H1 (cell line): ENCODE measurements around the gene XPNPEP3. TPM values are rescaled to one million over a fixed set of nuclear protein-coding genes. Genes with fewer than 3 reads are reported as not detected.

Source experiments
- CTCF ChIA-PET: fragments of 300-600 bp; sonication (Branson Sonifier 250); formaldehyde crosslinking; loops from one replicate; lab custom pipeline; 2021; ENCODE audit not compliant: partially characterized antibody; lab: Charles Lee
- POLR2A ChIA-PET: fragments of 300-600 bp; sonication (Branson Sonifier 250); formaldehyde crosslinking; loops from one replicate; lab custom pipeline; 2021; ENCODE audit warnings: inconsistent platforms; ENCODE audit not compliant: partially characterized antibody; lab: Charles Lee
- DNase-seq, 2 experiments: peaks; one replicate each; pipeline versions ENCODE4 v3.0.0 to v3.0.0-alpha.2; 2010 to 2022; ENCODE audit warnings: low spot score in 2 of 2, low read depth in 1 of 2, mixed read lengths in 1 of 2
- FAIRE-seq: peaks from 2 replicates; lab custom pipeline; 2011; peaks lifted over from hg19 to GRCh38; lab: Jason Lieb, UNC
- H2AFZ ChIP-seq: 2 replicates; pipeline ENCODE4 v1.8.1; 2012; ENCODE audit warnings: low read length, inconsistent platforms
- H2AK5ac ChIP-seq: 2 replicates; pipeline ENCODE4 v1.6.1; 2013; ENCODE audit warnings: low read depth, low read length
- H2BK120ac ChIP-seq: replicated peaks from 2 replicates; pipeline ENCODE3; 2013; ENCODE audit warnings: low read depth, low read length, inconsistent platforms
- H2BK12ac ChIP-seq: 2 replicates; pipeline ENCODE4 v1.6.1; 2013; ENCODE audit warnings: low read depth, low read length
- H2BK15ac ChIP-seq: 2 replicates; pipeline ENCODE4 v1.6.1; 2013; ENCODE audit warnings: low read length
- H2BK20ac ChIP-seq: 2 replicates; pipeline ENCODE4 v1.6.1; 2013; ENCODE audit warnings: low read length
- H2BK5ac ChIP-seq: 2 replicates; pipeline ENCODE4 v1.6.1; 2013; ENCODE audit warnings: low read depth, low read length
- H3K14ac ChIP-seq: 2 replicates; pipeline ENCODE4 v1.6.1; 2013; ENCODE audit warnings: inconsistent platforms; ENCODE audit not compliant: insufficient read length
- H3K18ac ChIP-seq: 2 replicates; pipeline ENCODE4 v1.6.1; 2013; ENCODE audit warnings: low read length; ENCODE audit errors: extremely low read depth
- H3K23ac ChIP-seq: 2 replicates; pipeline ENCODE4 v1.6.1; 2013; ENCODE audit warnings: inconsistent platforms; ENCODE audit not compliant: insufficient read length
- H3K23me2 ChIP-seq: 2 replicates; pipeline ENCODE4 v1.6.1; 2013; ENCODE audit warnings: low read depth, low read length
- H3K27ac ChIP-seq: 2 replicates; pipeline ENCODE4 v1.6.1; 2011; ENCODE audit warnings: low read depth, low read length, inconsistent platforms
- H3K27me3 ChIP-seq, 4 experiments: replicated peaks in 1 of 4; 1 replicate in 1 of 4; 2 replicates in 3 of 4; pipeline versions ENCODE4 v1.6.1 to v1.8.1; 2011 to 2013; ENCODE audit warnings: low read length in 3 of 4, mild to moderate bottlenecking in 3 of 4, inconsistent platforms in 2 of 4, mixed read lengths in 2 of 4, moderate library complexity in 1 of 4; ENCODE audit not compliant: control insufficient read depth in 3 of 4, insufficient read depth in 3 of 4; ENCODE audit errors: extremely low read depth in 1 of 4
- H3K36me3 ChIP-seq, 4 experiments: 2 replicates each; pipeline versions ENCODE4 v1.6.1 to v1.8.1; 2011 to 2013; ENCODE audit warnings: mild to moderate bottlenecking in 4 of 4, low read length in 3 of 4, moderate library complexity in 2 of 4, control low read depth in 1 of 4, inconsistent platforms in 1 of 4; ENCODE audit not compliant: insufficient read depth in 4 of 4, control insufficient read depth in 2 of 4
- H3K4ac ChIP-seq: replicated peaks from 2 replicates; pipeline ENCODE3; 2013; ENCODE audit warnings: low read length, low read depth, mixed read lengths, inconsistent platforms; ENCODE audit not compliant: insufficient read length
- H3K4me1 ChIP-seq, 4 experiments: replicated peaks in 1 of 4; 1 replicate in 1 of 4; 2 replicates in 3 of 4; pipeline versions ENCODE4 v1.6.1 to v1.8.1; 2011 to 2013; ENCODE audit warnings: low read length in 3 of 4, inconsistent platforms in 2 of 4, mixed read lengths in 1 of 4; ENCODE audit not compliant: insufficient read depth in 4 of 4, control insufficient read depth in 3 of 4
- H3K4me2 ChIP-seq, 2 experiments: 2 replicates each; pipeline versions ENCODE4 v1.6.1 to v1.8.1; 2011 to 2013; ENCODE audit warnings: low read depth in 2 of 2, low read length in 2 of 2, control low read depth in 1 of 2, inconsistent platforms in 1 of 2, mild to moderate bottlenecking in 1 of 2; ENCODE audit not compliant: insufficient read depth in 1 of 2
- H3K4me3 ChIP-seq, 4 experiments: fragments of 200-600, 300-600 bp in 1 of 4; sonication (generic), shearing (Covaris generic), sonication (Bioruptor Twin) in 1 of 4; 2 replicates each; pipeline versions ENCODE4 v1.5.1 to v1.8.1; 2011 to 2016; ENCODE audit warnings: low read length in 4 of 4, low read depth in 3 of 4, control low read depth in 2 of 4, inconsistent platforms in 2 of 4, mild to moderate bottlenecking in 2 of 4, mixed read lengths in 1 of 4, moderate library complexity in 1 of 4; ENCODE audit not compliant: insufficient read depth in 2 of 4; ENCODE audit errors: extremely low read depth in 1 of 4
- H3K56ac ChIP-seq: replicated peaks from 2 replicates; pipeline ENCODE3; 2013; ENCODE audit warnings: low read depth, mild to moderate bottlenecking, mixed read lengths, low read length, inconsistent platforms; ENCODE audit not compliant: insufficient read length
- H3K79me1 ChIP-seq: 2 replicates; pipeline ENCODE4 v1.6.1; 2013; ENCODE audit warnings: low read depth, low read length, control low read depth
- H3K79me2 ChIP-seq, 2 experiments: 2 replicates each; pipeline versions ENCODE4 v1.6.1 to v1.8.1; 2012 to 2013; ENCODE audit warnings: low read length in 2 of 2, mild to moderate bottlenecking in 2 of 2, inconsistent platforms in 1 of 2; ENCODE audit not compliant: insufficient read depth in 2 of 2, control insufficient read depth in 1 of 2
- H3K9ac ChIP-seq, 4 experiments: replicated peaks in 1 of 4; 1 replicate in 1 of 4; 2 replicates in 3 of 4; pipeline versions ENCODE4 v1.6.1 to v1.8.1; 2011 to 2013; ENCODE audit warnings: low read depth in 3 of 4, low read length in 3 of 4, control low read depth in 2 of 4, mild to moderate bottlenecking in 2 of 4, moderate library complexity in 2 of 4, inconsistent platforms in 1 of 4; ENCODE audit errors: extremely low read depth in 1 of 4
- H3K9me3 ChIP-seq, 2 experiments: 2 replicates each; pipeline versions ENCODE4 v1.6.1 to v1.8.1; 2012 to 2013; ENCODE audit warnings: mild to moderate bottlenecking in 2 of 2, moderate library complexity in 2 of 2, control low read depth in 1 of 2, inconsistent platforms in 1 of 2, low read depth in 1 of 2, low read length in 1 of 2, mixed read lengths in 1 of 2; ENCODE audit not compliant: insufficient read depth in 2 of 2
- H4K20me1 ChIP-seq, 2 experiments: replicated peaks in 1 of 2; 2 replicates each; pipeline versions ENCODE3 to v1.8.1; 2011 to 2013; ENCODE audit warnings: inconsistent platforms in 2 of 2, low read length in 2 of 2, mild to moderate bottlenecking in 1 of 2; ENCODE audit not compliant: insufficient read depth in 2 of 2, control insufficient read depth in 1 of 2
- H4K5ac ChIP-seq: 2 replicates; pipeline ENCODE4 v1.6.1; 2013; ENCODE audit warnings: low read length, low read depth, mixed read lengths, inconsistent platforms; ENCODE audit not compliant: insufficient read length
- H4K8ac ChIP-seq: 2 replicates; pipeline ENCODE4 v1.8.0; 2013; ENCODE audit warnings: mild to moderate bottlenecking, moderate library complexity, low read length, inconsistent platforms; ENCODE audit not compliant: insufficient read depth; ENCODE audit errors: extremely low read depth
- H4K91ac ChIP-seq: replicated peaks from 2 replicates; pipeline ENCODE3; 2013; ENCODE audit warnings: low read length, mixed read lengths, inconsistent platforms; ENCODE audit not compliant: insufficient read length
- BACH1 ChIP-seq: IDR thresholded peaks from 2 replicates; pipeline ENCODE4 v1.6.1; 2012; ENCODE audit warnings: low read length, improper control_type of control experiment
- BCL11A ChIP-seq, 2 experiments: IDR thresholded peaks; one replicate each; pipeline ENCODE4 v1.6.1; 2011; ENCODE audit warnings: low read depth in 2 of 2, low read length in 2 of 2, mild to moderate bottlenecking in 2 of 2
- CBX8 ChIP-seq: fragments of 300-800, 300-1000 bp; sonication (generic); IDR thresholded peaks from 2 replicates; pipeline ENCODE4 v1.7.1; 2016; ENCODE audit warnings: low read depth, low read length, borderline replicate concordance
- CHD1 ChIP-seq: IDR thresholded peaks from 2 replicates; pipeline ENCODE4 v1.6.1; 2012; ENCODE audit warnings: low read depth, low read length, improper control_type of control experiment
- KDM5A ChIP-seq: fragments of 200-600 bp; IDR thresholded peaks from 2 replicates; pipeline ENCODE4 v1.7.1; 2012; ENCODE audit warnings: mild to moderate bottlenecking, low read length, inconsistent platforms, mixed read lengths
- RXRA ChIP-seq: IDR thresholded peaks from 2 replicates; pipeline ENCODE4 v1.6.1; 2011; ENCODE audit warnings: low read depth, mild to moderate bottlenecking, low read length, moderate library complexity; ENCODE audit not compliant: insufficient read depth
- SIRT6 ChIP-seq: IDR thresholded peaks from one replicate; pipeline ENCODE4 v1.7.1; 2012; ENCODE audit warnings: low read length, inconsistent platforms
- WGBS, 2 experiments: shearing (Covaris generic) in 1 of 2; methylation state at CpG; one replicate each; pipeline versions ENCODE4 v1.1.6 to v1.1.7; 2013 to 2015; ENCODE audit warnings: low lambda C conversion rate in 2 of 2, mixed read lengths in 2 of 2, inconsistent platforms in 1 of 2, low coverage in 1 of 2, missing lambda C conversion rate in 1 of 2; ENCODE audit not compliant: insufficient replicate concordance in 2 of 2, insufficient coverage in 1 of 2, insufficient read length in 1 of 2; ENCODE audit errors: extremely low coverage in 1 of 2, missing lambda C conversion rate in 1 of 2; 5-methylcytosine and 5-hydroxymethylcytosine counted together
- polyA plus RNA-seq, 7 experiments: library from polyadenylated mRNA; depleted of rRNA in 3 of 7; stranded (reverse) in 5 of 7; unstranded in 2 of 7; fragments of >200 nt in 5 of 7; fragments of 200-250 nt in 2 of 7; gene quantifications; 1 replicate in 5 of 7; 2 replicates in 1 of 7; 4 replicates in 1 of 7; pipeline versions ENCODE4 v1.2.1 to v1.2.3, GENCODE V29; 2011 to 2013; ENCODE audit warnings: missing spikeins in 2 of 7, mixed read lengths in 2 of 7
- total RNA-seq: library from RNA; stranded (reverse); fragmentation: NEBNext Ultra II Directional; extraction: Animal tissue kit (Norgen Biotek cat#: 25700); gene quantifications from 2 replicates; pipeline ENCODE4 v1.2.1, GENCODE V29; 2021
- TF ChIP-seq, protein P1 (sequence below): IDR thresholded peaks from 2 replicates; pipeline ENCODE4 v1.6.1; 2011; ENCODE audit warnings: low read depth, mild to moderate bottlenecking, low read length; ENCODE audit not compliant: insufficient read depth

The XPNPEP3 gene
- total and polyA plus RNA-seq, 2 of the 8 experiments (the other 6 are each of a cell fraction or from before 2014, with no cell fraction given): 25.8 to 29.2 TPM

GRCh38 chr22:40862537-40862936 is 5.6 kb downstream of the XPNPEP3 start:
- H2BK15ac ChIP-seq: no peak overlapping the region
- H4K91ac ChIP-seq: no peak overlapping the region
- H3K18ac ChIP-seq: no peak overlapping the region
- H3K23ac ChIP-seq: no peak overlapping the region
- H3K14ac ChIP-seq: no peak overlapping the region
- ChIA-PET POLR2A (interaction anchor here (0.7 kb wide), 1 partner anchor 42 kb away, joined by 3 read pairs; no protein-coding TSS in a partner anchor), CTCF (no interaction called here)
- H3K4me1 ChIP-seq: peaks cover 0 to 3% (median 0%) of the 10 kb centered on the region in 4 experiments; a peak in 1 of 7 replicates
- H2AK5ac ChIP-seq: no peak overlapping the region
- H3K9ac ChIP-seq: no peak overlapping the region
- DNase-seq: no peak
- peaks cover 0 to 14% (median 0%) of the 10 kb centered on the region in 4 experiments; a peak in 4 of 8 replicates for H3K36me3 ChIP-seq
- no peak for FAIRE-seq
- H2BK120ac ChIP-seq: no peak overlapping the region
- H3K9me3 ChIP-seq: no peaks in the 10 kb centered on the region
- H4K8ac ChIP-seq: no peak overlapping the region
- no peaks in the 10 kb centered on the region; the same call in 1 of the 2 replicates for H3K79me1 ChIP-seq
- 95% methylated on average over 2 of the region's 2 CpGs; no CpG with 5 or more reads in 1 of the 2 experiments for WGBS, 2 experiments
- TF ChIP-seq BACH1: no peak
- TF ChIP-seq SIRT6: no peak
- TF ChIP-seq BCL11A (IDR thresholded peaks at IDR 0.05; ENCODE audit: low read depth in 2 of 2, low read length in 2 of 2): no peak
- no peak for TF ChIP-seq RXRA
- no peak for TF ChIP-seq KDM5A
- no peak for TF ChIP-seq CBX8
- TF ChIP-seq, protein P1, sequence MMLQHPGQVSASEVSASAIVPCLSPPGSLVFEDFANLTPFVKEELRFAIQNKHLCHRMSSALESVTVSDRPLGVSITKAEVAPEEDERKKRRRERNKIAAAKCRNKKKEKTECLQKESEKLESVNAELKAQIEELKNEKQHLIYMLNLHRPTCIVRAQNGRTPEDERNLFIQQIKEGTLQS: no peak
- no peak for TF ChIP-seq CHD1
- no peak overlapping the region for H3K56ac ChIP-seq
- H2AFZ ChIP-seq: no peak overlapping the region
- peaks cover 2 to 4% of the 10 kb centered on the region in 2 experiments for H4K20me1 ChIP-seq
- H3K23me2 ChIP-seq: peaks cover 2% of the 10 kb centered on the region
- no peak overlapping the region for H2BK12ac ChIP-seq
- no peak overlapping the region for H3K4me3 ChIP-seq
- H4K5ac ChIP-seq: no peak overlapping the region
- no peak overlapping the region for H2BK5ac ChIP-seq
- no peak overlapping the region for H3K4me2 ChIP-seq
- no peak overlapping the region for H3K4ac ChIP-seq
- H3K27ac ChIP-seq: no peak overlapping the region
- H2BK20ac ChIP-seq: no peak overlapping the region
- no peaks in the 10 kb centered on the region for H3K27me3 ChIP-seq
- peaks cover 5 to 65% of the 10 kb centered on the region in 2 experiments; a peak in 3 of 4 replicates for H3K79me2 ChIP-seq
